HG03196 (cell line): ENCODE measurements around the gene ZSCAN5B.

ENCODE experiments used
- ATAC-seq: cut with Tn5 transposase; IDR thresholded peaks from one replicate; pipeline ENCODE4 v1.9.1; 2021; ENCODE audit not compliant: unreplicated experiment

ZSCAN5B gene

DNA sequence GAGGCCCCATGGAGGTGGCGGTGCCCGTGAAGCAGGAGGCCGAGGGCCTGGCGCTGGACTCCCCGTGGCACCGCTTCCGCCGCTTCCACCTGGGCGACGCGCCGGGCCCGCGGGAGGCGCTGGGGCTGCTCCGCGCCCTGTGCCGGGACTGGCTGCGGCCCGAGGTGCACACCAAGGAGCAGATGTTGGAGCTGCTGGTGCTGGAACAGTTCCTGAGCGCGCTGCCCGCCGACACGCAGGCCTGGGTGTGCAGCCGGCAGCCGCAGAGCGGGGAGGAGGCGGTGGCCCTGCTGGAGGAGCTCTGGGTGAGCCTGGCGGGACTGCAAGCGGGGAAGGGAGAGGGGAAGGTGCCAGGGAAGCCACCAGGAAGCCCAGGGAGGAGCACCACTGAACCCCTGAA lies 50.7 kb downstream of the ZSCAN5B start:
- ATAC-seq: no peak

- no peak for ATAC-seq
Observed at GRCh38 chr19:56145698-56146097, 51.9 kb downstream of the ZSCAN5B start.

- no peak for ATAC-seq
Observed at GRCh38 chr19:56144831-56145230, 52.8 kb downstream of the ZSCAN5B start.

DNA sequence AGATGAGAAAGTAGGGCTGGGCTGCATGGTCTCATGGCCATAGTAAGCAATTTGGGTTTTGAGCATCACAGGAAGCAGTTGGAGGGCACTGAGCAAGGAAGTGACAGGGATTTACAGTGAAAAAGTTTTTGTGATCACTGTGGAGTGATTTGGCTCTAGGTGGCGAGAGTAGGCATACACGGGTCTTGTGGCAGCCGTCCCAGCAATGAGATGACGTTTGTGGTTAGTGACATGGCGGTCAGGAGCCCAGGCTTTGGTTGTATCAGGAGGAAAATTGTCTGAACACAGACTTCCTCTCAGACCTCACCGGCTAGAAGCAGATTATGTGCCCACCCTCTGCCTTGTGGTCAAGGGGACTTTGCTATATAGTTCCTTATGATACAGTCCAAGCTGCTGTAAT lies 53.2 kb downstream of the ZSCAN5B start:
- ATAC-seq: no peak

- ATAC-seq: no peak
Observed at GRCh38 chr19:56142897-56143434, 54.6 kb downstream of the ZSCAN5B start.

- no peak for ATAC-seq
Observed at GRCh38 chr19:56142087-56142787, 55.3 kb downstream of the ZSCAN5B start.

GRCh38 chr19:56141417-56141993 lies 56.1 kb downstream of the ZSCAN5B start:
- ATAC-seq: no peak

DNA sequence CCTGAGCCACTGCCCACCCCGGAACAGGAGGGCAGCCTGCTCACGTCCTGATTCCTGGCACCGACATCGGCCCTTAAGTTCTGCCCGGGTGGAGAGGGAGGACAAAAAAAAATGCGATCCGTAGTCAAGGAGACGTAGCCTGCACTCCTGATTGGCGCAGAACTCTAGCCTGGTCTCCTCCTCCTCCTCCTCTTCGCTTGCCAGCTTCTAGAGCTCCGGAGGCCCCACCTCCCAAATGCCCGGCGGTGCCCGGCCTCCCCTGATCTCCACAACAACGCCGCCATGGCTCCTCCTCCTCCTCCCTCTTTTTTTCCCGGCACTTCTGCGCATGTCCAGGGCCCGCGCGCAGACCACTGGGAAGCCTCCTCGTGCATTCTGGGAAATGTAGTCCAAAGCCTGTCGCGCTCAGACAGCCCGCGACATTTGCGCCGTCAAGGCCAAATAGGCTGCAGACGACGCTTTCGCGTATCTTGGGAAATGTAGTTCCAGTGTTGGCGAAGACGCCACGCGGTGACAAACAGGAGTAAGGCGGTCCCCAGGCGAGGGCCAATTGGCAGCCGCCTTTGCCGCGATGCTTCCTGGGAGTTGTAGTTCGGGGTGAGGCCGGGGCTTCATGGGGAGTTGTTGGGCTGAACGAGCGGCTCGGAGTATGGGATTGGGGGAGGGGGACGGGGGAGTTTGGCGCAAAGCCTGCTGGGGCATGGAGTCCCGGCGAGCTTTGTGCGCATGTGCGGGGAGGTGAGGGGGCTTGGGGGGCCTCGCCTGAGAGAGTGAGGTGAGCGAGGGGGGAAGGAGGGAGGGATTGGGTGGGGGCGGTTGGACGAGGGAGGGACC lies 56.8 kb downstream of the ZSCAN5B start, which contains the start of gene ZNF444:
Gene ZNF444 (plus strand): TSS at position 705 of the 834 bp plus-strand sequence. CDS start 5,625 bp downstream, outside the sequence.
- peak; percentile 90 for ATAC-seq

- ATAC-seq: no peak
Observed at GRCh38 chr19:56139847-56140582, 57.6 kb downstream of the ZSCAN5B start.
